GM12878 (cell line): ENCODE data around the gene ADK. TPM values are rescaled to one million over a fixed set of nuclear protein-coding genes. Genes with fewer than 3 reads are reported as not detected.

Source experiments
- BRCA1 ChIP-seq: IDR thresholded peaks from 2 replicates; pipeline ENCODE4 v1.6.1; 2011; ENCODE audit warnings: low read depth, low read length, improper control_type of control experiment
- CBX5 ChIP-seq: sonication (generic); IDR thresholded peaks from 2 replicates; pipeline ENCODE4 v1.6.1; 2016; ENCODE audit warnings: low read depth, moderate library complexity, mild to moderate bottlenecking, inconsistent platforms
- EZH2 ChIP-seq: IDR thresholded peaks from 2 replicates; pipeline ENCODE4 v1.6.1; 2012; ENCODE audit warnings: low read depth, mild to moderate bottlenecking, control low read depth, inconsistent platforms, low read length, borderline replicate concordance; ENCODE audit not compliant: control insufficient read depth
- HDAC6 ChIP-seq: fragments of 200-600 bp; sonication (generic); IDR thresholded peaks from one replicate; pipeline ENCODE4 v1.8.0; 2017; ENCODE audit warnings: antibody characterized with exemption; ENCODE audit not compliant: unreplicated experiment
- NBN ChIP-seq: fragments of 450-650 bp; IDR thresholded peaks from 2 replicates; pipeline ENCODE4 v1.6.1; 2016
- PAX8 ChIP-seq: fragments of 450-650 bp; IDR thresholded peaks from 2 replicates; pipeline ENCODE4 v1.6.1; 2017; ENCODE audit warnings: mild to moderate bottlenecking, moderate library complexity
- POLR2AphosphoS2 ChIP-seq: IDR thresholded peaks from 2 replicates; pipeline ENCODE4 v1.6.1; 2011; ENCODE audit warnings: low read depth, mild to moderate bottlenecking, low read length, improper control_type of control experiment, moderate library complexity
- SPI1 ChIP-seq: IDR thresholded peaks from 2 replicates; pipeline ENCODE4 v1.6.1; 2011; ENCODE audit warnings: low read depth, mild to moderate bottlenecking, low read length, moderate library complexity, borderline replicate concordance; ENCODE audit not compliant: insufficient read depth
- TCF12 ChIP-seq: IDR thresholded peaks from 2 replicates; pipeline ENCODE4 v1.6.1; 2011; ENCODE audit warnings: low read depth, mild to moderate bottlenecking, low read length
- polyA plus RNA-seq, 11 experiments: library from polyadenylated mRNA; depleted of rRNA in 4 of 11; unstranded in 6 of 11; stranded (reverse) in 5 of 11; fragments of >200 nt; fragmentation: Nextera tagmentation in 4 of 11; fragmentation: Illumina TruSeq in 1 of 11; extraction: Ambion mirVana in 4 of 11; extraction: Trizol in 1 of 11; gene quantifications; 1 replicate in 1 of 11; 2 replicates in 10 of 11; pipeline versions ENCODE4 v1.2.1 to v1.2.3, GENCODE V29; 2011 to 2016; ENCODE audit warnings: inconsistent platforms in 2 of 11, missing spikeins in 2 of 11, low read depth in 1 of 11
- total RNA-seq, 4 experiments: library from RNA; depleted of rRNA in 3 of 4; stranded (reverse); fragments of >200 nt in 3 of 4; fragmentation: Illumina TruSeq in 1 of 4; extraction: Trizol in 1 of 4; gene quantifications; 2 replicates each; pipeline versions ENCODE4 v1.2.1 to v1.2.3, GENCODE V29; 2013 to 2021
- TF ChIP-seq, protein P1 (sequence below): fragments of 450-650 bp; IDR thresholded peaks from 2 replicates; pipeline ENCODE4 v1.6.1; 2017; ENCODE audit warnings: mild to moderate bottlenecking, moderate library complexity
- TF ChIP-seq, protein P2 (sequence below), 3 experiments: IDR thresholded peaks in 2 of 3; conservative IDR thresholded peaks in 1 of 3; 2 replicates each; pipeline ENCODE4 v1.5.1; 2011; ENCODE audit warnings: low read depth in 3 of 3, low read length in 3 of 3, mild to moderate bottlenecking in 3 of 3, control low read depth in 2 of 3, moderate library complexity in 2 of 3, inconsistent platforms in 1 of 3, mixed read lengths in 1 of 3; ENCODE audit not compliant: control insufficient read depth in 2 of 3, insufficient read depth in 1 of 3; ENCODE audit errors: extremely low read depth in 1 of 3
- TF ChIP-seq, protein P3 (sequence below): fragments of 150-350 bp; IDR thresholded peaks from 2 replicates; pipeline ENCODE4 v1.6.1; 2014; ENCODE audit warnings: mild to moderate bottlenecking, low read depth, low read length
- TF ChIP-seq, protein P4 (sequence below): IDR thresholded peaks from 2 replicates; pipeline ENCODE4 v1.6.1; 2011; ENCODE audit warnings: low read depth, mild to moderate bottlenecking, low read length, moderate library complexity, borderline replicate concordance; ENCODE audit errors: extremely low read depth
- TF ChIP-seq, protein P5 (sequence below): IDR thresholded peaks from 2 replicates; pipeline ENCODE4 v1.6.1; 2011; ENCODE audit warnings: low read depth, low read length, improper control_type of control experiment, borderline replicate concordance
- TF ChIP-seq, protein P6 (sequence below): fragments of 450-650 bp; formaldehyde crosslinking; IDR thresholded peaks from 2 replicates; pipeline ENCODE4 v1.5.0; 2022; ENCODE audit warnings: mild to moderate bottlenecking, missing genetic modification characterization

ADK gene
- total and polyA plus RNA-seq, 10 of the 15 experiments (the other 5 are each of a cell fraction or from before 2014, with no cell fraction given): 42.0 to 151 (median 81.6) TPM

DNA sequence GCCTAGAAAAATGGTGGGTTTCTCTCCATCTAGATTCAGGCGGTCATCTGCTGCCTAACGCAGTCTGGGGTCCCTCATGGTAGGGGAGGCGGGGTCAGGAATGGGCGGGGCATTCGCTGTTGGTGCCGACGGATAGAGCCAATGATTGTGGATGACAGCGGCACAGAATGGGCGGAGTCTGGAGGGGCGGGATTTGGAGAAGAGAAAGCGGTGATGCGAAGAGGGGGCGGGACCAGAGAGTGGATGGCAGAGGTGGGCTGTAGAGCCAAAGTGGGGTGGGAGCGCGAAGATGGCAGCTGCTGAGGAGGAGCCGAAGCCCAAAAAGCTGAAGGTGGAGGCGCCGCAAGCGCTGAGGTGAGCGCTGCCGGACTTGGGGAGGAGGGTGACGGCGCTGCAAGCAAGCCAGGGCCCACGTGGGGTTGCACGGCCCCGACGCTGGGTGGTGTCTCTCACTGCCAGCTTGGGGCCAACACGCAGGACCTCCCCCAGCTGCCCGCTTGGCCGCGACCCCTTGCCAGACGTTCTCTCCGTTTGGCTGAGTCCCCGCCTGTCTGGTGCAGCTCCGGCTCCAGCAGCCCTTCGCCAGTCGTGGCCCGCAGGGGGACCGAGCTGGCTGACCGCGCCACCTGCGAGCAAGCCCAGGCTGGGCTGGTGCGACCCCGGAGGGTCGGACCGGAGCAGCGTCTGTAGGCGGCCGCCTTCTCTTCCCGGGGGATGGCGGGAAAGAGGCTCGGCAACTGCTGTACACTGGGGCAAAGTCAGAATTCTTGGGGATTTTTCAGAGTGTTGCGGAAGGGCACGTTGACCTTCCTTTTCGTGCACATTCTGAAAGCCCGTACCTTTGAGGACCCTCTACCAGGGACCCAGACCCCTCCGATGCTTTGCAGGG lies at the start of gene ADK (continued):
- TF ChIP-seq, protein P1, sequence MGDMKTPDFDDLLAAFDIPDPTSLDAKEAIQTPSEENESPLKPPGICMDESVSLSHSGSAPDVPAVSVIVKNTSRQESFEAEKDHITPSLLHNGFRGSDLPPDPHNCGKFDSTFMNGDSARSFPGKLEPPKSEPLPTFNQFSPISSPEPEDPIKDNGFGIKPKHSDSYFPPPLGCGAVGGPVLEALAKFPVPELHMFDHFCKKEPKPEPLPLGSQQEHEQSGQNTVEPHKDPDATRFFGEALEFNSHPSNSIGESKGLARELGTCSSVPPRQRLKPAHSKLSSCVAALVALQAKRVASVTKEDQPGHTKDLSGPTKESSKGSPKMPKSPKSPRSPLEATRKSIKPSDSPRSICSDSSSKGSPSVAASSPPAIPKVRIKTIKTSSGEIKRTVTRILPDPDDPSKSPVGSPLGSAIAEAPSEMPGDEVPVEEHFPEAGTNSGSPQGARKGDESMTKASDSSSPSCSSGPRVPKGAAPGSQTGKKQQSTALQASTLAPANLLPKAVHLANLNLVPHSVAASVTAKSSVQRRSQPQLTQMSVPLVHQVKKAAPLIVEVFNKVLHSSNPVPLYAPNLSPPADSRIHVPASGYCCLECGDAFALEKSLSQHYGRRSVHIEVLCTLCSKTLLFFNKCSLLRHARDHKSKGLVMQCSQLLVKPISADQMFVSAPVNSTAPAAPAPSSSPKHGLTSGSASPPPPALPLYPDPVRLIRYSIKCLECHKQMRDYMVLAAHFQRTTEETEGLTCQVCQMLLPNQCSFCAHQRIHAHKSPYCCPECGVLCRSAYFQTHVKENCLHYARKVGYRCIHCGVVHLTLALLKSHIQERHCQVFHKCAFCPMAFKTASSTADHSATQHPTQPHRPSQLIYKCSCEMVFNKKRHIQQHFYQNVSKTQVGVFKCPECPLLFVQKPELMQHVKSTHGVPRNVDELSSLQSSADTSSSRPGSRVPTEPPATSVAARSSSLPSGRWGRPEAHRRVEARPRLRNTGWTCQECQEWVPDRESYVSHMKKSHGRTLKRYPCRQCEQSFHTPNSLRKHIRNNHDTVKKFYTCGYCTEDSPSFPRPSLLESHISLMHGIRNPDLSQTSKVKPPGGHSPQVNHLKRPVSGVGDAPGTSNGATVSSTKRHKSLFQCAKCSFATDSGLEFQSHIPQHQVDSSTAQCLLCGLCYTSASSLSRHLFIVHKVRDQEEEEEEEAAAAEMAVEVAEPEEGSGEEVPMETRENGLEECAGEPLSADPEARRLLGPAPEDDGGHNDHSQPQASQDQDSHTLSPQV: no peak
- no peak for TF ChIP-seq SPI1
- TF ChIP-seq, protein P2, sequence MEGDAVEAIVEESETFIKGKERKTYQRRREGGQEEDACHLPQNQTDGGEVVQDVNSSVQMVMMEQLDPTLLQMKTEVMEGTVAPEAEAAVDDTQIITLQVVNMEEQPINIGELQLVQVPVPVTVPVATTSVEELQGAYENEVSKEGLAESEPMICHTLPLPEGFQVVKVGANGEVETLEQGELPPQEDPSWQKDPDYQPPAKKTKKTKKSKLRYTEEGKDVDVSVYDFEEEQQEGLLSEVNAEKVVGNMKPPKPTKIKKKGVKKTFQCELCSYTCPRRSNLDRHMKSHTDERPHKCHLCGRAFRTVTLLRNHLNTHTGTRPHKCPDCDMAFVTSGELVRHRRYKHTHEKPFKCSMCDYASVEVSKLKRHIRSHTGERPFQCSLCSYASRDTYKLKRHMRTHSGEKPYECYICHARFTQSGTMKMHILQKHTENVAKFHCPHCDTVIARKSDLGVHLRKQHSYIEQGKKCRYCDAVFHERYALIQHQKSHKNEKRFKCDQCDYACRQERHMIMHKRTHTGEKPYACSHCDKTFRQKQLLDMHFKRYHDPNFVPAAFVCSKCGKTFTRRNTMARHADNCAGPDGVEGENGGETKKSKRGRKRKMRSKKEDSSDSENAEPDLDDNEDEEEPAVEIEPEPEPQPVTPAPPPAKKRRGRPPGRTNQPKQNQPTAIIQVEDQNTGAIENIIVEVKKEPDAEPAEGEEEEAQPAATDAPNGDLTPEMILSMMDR (IDR thresholded peaks at IDR 0.05 in 2 of 3, conservative IDR thresholded peaks at IDR 0.05 in 1 of 3; ENCODE audit: control insufficient read depth in 2 of 3, extremely low read depth in 1 of 3, insufficient read depth in 1 of 3, low read depth in 3 of 3, low read length in 3 of 3): peak; percentile 20 to 38 (median 29); a peak in 4 of 6 replicates
- TF ChIP-seq CBX5: no peak
- TF ChIP-seq NBN: peak; percentile 69; the same call in 1 of the 2 replicates
- TF ChIP-seq, protein P3, sequence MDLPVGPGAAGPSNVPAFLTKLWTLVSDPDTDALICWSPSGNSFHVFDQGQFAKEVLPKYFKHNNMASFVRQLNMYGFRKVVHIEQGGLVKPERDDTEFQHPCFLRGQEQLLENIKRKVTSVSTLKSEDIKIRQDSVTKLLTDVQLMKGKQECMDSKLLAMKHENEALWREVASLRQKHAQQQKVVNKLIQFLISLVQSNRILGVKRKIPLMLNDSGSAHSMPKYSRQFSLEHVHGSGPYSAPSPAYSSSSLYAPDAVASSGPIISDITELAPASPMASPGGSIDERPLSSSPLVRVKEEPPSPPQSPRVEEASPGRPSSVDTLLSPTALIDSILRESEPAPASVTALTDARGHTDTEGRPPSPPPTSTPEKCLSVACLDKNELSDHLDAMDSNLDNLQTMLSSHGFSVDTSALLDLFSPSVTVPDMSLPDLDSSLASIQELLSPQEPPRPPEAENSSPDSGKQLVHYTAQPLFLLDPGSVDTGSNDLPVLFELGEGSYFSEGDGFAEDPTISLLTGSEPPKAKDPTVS: no peak
- no peak for TF ChIP-seq POLR2AphosphoS2
- TF ChIP-seq BRCA1: no peak
- no peak for TF ChIP-seq PAX8
- TF ChIP-seq, protein P4, sequence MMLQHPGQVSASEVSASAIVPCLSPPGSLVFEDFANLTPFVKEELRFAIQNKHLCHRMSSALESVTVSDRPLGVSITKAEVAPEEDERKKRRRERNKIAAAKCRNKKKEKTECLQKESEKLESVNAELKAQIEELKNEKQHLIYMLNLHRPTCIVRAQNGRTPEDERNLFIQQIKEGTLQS: no peak
- TF ChIP-seq, protein P5, sequence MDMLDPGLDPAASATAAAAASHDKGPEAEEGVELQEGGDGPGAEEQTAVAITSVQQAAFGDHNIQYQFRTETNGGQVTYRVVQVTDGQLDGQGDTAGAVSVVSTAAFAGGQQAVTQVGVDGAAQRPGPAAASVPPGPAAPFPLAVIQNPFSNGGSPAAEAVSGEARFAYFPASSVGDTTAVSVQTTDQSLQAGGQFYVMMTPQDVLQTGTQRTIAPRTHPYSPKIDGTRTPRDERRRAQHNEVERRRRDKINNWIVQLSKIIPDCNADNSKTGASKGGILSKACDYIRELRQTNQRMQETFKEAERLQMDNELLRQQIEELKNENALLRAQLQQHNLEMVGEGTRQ: no peak; the same call in 1 of the 2 replicates
- peak; percentile 23 for TF ChIP-seq HDAC6
- TF ChIP-seq, protein P6, sequence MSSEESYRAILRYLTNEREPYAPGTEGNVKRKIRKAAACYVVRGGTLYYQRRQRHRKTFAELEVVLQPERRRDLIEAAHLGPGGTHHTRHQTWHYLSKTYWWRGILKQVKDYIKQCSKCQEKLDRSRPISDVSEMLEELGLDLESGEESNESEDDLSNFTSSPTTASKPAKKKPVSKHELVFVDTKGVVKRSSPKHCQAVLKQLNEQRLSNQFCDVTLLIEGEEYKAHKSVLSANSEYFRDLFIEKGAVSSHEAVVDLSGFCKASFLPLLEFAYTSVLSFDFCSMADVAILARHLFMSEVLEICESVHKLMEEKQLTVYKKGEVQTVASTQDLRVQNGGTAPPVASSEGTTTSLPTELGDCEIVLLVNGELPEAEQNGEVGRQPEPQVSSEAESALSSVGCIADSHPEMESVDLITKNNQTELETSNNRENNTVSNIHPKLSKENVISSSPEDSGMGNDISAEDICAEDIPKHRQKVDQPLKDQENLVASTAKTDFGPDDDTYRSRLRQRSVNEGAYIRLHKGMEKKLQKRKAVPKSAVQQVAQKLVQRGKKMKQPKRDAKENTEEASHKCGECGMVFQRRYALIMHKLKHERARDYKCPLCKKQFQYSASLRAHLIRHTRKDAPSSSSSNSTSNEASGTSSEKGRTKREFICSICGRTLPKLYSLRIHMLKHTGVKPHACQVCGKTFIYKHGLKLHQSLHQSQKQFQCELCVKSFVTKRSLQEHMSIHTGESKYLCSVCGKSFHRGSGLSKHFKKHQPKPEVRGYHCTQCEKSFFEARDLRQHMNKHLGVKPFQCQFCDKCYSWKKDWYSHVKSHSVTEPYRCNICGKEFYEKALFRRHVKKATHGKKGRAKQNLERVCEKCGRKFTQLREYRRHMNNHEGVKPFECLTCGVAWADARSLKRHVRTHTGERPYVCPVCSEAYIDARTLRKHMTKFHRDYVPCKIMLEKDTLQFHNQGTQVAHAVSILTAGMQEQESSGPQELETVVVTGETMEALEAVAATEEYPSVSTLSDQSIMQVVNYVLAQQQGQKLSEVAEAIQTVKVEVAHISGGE: no peak
- TF ChIP-seq EZH2: no peak
- peak; percentile 18; the same call in 1 of the 2 replicates for TF ChIP-seq TCF12
